H1 (cell line): ENCODE measurements around the gene KCNQ2. TPM values are rescaled to one million over a fixed set of nuclear protein-coding genes. Genes with fewer than 3 reads are reported as not detected.
"Not testable (repeated sequence)": the region's sequence is repeated elsewhere in the genome, so short reads cannot be mapped to it uniquely, and the experiment has no call there.

ENCODE experiments used
- CTCF ChIA-PET: fragments of 300-600 bp; sonication (Branson Sonifier 250); formaldehyde crosslinking; loops from one replicate; lab custom pipeline; 2021; ENCODE audit not compliant: partially characterized antibody; lab: Charles Lee
- POLR2A ChIA-PET: fragments of 300-600 bp; sonication (Branson Sonifier 250); formaldehyde crosslinking; loops from one replicate; lab custom pipeline; 2021; ENCODE audit warnings: inconsistent platforms; ENCODE audit not compliant: partially characterized antibody; lab: Charles Lee
- DNase-seq, 2 experiments: peaks; one replicate each; pipeline versions ENCODE4 v3.0.0 to v3.0.0-alpha.2; 2010 to 2022; ENCODE audit warnings: low spot score in 2 of 2, low read depth in 1 of 2, mixed read lengths in 1 of 2
- FAIRE-seq: peaks from 2 replicates; lab custom pipeline; 2011; peaks lifted over from hg19 to GRCh38; lab: Jason Lieb, UNC
- H2AFZ ChIP-seq: 2 replicates; pipeline ENCODE4 v1.8.1; 2012; ENCODE audit warnings: low read length, inconsistent platforms
- H2AK5ac ChIP-seq: 2 replicates; pipeline ENCODE4 v1.6.1; 2013; ENCODE audit warnings: low read depth, low read length
- H2BK120ac ChIP-seq: replicated peaks from 2 replicates; pipeline ENCODE3; 2013; ENCODE audit warnings: low read depth, low read length, inconsistent platforms
- H2BK12ac ChIP-seq: 2 replicates; pipeline ENCODE4 v1.6.1; 2013; ENCODE audit warnings: low read depth, low read length
- H2BK15ac ChIP-seq: 2 replicates; pipeline ENCODE4 v1.6.1; 2013; ENCODE audit warnings: low read length
- H2BK20ac ChIP-seq: 2 replicates; pipeline ENCODE4 v1.6.1; 2013; ENCODE audit warnings: low read length
- H2BK5ac ChIP-seq: 2 replicates; pipeline ENCODE4 v1.6.1; 2013; ENCODE audit warnings: low read depth, low read length
- H3K14ac ChIP-seq: 2 replicates; pipeline ENCODE4 v1.6.1; 2013; ENCODE audit warnings: inconsistent platforms; ENCODE audit not compliant: insufficient read length
- H3K18ac ChIP-seq: 2 replicates; pipeline ENCODE4 v1.6.1; 2013; ENCODE audit warnings: low read length; ENCODE audit errors: extremely low read depth
- H3K23ac ChIP-seq: 2 replicates; pipeline ENCODE4 v1.6.1; 2013; ENCODE audit warnings: inconsistent platforms; ENCODE audit not compliant: insufficient read length
- H3K23me2 ChIP-seq: 2 replicates; pipeline ENCODE4 v1.6.1; 2013; ENCODE audit warnings: low read depth, low read length
- H3K27ac ChIP-seq: 2 replicates; pipeline ENCODE4 v1.6.1; 2011; ENCODE audit warnings: low read depth, low read length, inconsistent platforms
- H3K27me3 ChIP-seq, 4 experiments: replicated peaks in 1 of 4; 1 replicate in 1 of 4; 2 replicates in 3 of 4; pipeline versions ENCODE4 v1.6.1 to v1.8.1; 2011 to 2013; ENCODE audit warnings: low read length in 3 of 4, mild to moderate bottlenecking in 3 of 4, inconsistent platforms in 2 of 4, mixed read lengths in 2 of 4, moderate library complexity in 1 of 4; ENCODE audit not compliant: control insufficient read depth in 3 of 4, insufficient read depth in 3 of 4; ENCODE audit errors: extremely low read depth in 1 of 4
- H3K36me3 ChIP-seq, 4 experiments: 2 replicates each; pipeline versions ENCODE4 v1.6.1 to v1.8.1; 2011 to 2013; ENCODE audit warnings: mild to moderate bottlenecking in 4 of 4, low read length in 3 of 4, moderate library complexity in 2 of 4, control low read depth in 1 of 4, inconsistent platforms in 1 of 4; ENCODE audit not compliant: insufficient read depth in 4 of 4, control insufficient read depth in 2 of 4
- H3K4ac ChIP-seq: replicated peaks from 2 replicates; pipeline ENCODE3; 2013; ENCODE audit warnings: low read length, low read depth, mixed read lengths, inconsistent platforms; ENCODE audit not compliant: insufficient read length
- H3K4me1 ChIP-seq, 4 experiments: replicated peaks in 1 of 4; 1 replicate in 1 of 4; 2 replicates in 3 of 4; pipeline versions ENCODE4 v1.6.1 to v1.8.1; 2011 to 2013; ENCODE audit warnings: low read length in 3 of 4, inconsistent platforms in 2 of 4, mixed read lengths in 1 of 4; ENCODE audit not compliant: insufficient read depth in 4 of 4, control insufficient read depth in 3 of 4
- H3K4me2 ChIP-seq, 2 experiments: 2 replicates each; pipeline versions ENCODE4 v1.6.1 to v1.8.1; 2011 to 2013; ENCODE audit warnings: low read depth in 2 of 2, low read length in 2 of 2, control low read depth in 1 of 2, inconsistent platforms in 1 of 2, mild to moderate bottlenecking in 1 of 2; ENCODE audit not compliant: insufficient read depth in 1 of 2
- H3K4me3 ChIP-seq, 4 experiments: fragments of 200-600, 300-600 bp in 1 of 4; sonication (generic), shearing (Covaris generic), sonication (Bioruptor Twin) in 1 of 4; 2 replicates each; pipeline versions ENCODE4 v1.5.1 to v1.8.1; 2011 to 2016; ENCODE audit warnings: low read length in 4 of 4, low read depth in 3 of 4, control low read depth in 2 of 4, inconsistent platforms in 2 of 4, mild to moderate bottlenecking in 2 of 4, mixed read lengths in 1 of 4, moderate library complexity in 1 of 4; ENCODE audit not compliant: insufficient read depth in 2 of 4; ENCODE audit errors: extremely low read depth in 1 of 4
- H3K56ac ChIP-seq: replicated peaks from 2 replicates; pipeline ENCODE3; 2013; ENCODE audit warnings: low read depth, mild to moderate bottlenecking, mixed read lengths, low read length, inconsistent platforms; ENCODE audit not compliant: insufficient read length
- H3K79me1 ChIP-seq: 2 replicates; pipeline ENCODE4 v1.6.1; 2013; ENCODE audit warnings: low read depth, low read length, control low read depth
- H3K79me2 ChIP-seq, 2 experiments: 2 replicates each; pipeline versions ENCODE4 v1.6.1 to v1.8.1; 2012 to 2013; ENCODE audit warnings: low read length in 2 of 2, mild to moderate bottlenecking in 2 of 2, inconsistent platforms in 1 of 2; ENCODE audit not compliant: insufficient read depth in 2 of 2, control insufficient read depth in 1 of 2
- H3K9ac ChIP-seq, 4 experiments: replicated peaks in 1 of 4; 1 replicate in 1 of 4; 2 replicates in 3 of 4; pipeline versions ENCODE4 v1.6.1 to v1.8.1; 2011 to 2013; ENCODE audit warnings: low read depth in 3 of 4, low read length in 3 of 4, control low read depth in 2 of 4, mild to moderate bottlenecking in 2 of 4, moderate library complexity in 2 of 4, inconsistent platforms in 1 of 4; ENCODE audit errors: extremely low read depth in 1 of 4
- H3K9me3 ChIP-seq, 2 experiments: 2 replicates each; pipeline versions ENCODE4 v1.6.1 to v1.8.1; 2012 to 2013; ENCODE audit warnings: mild to moderate bottlenecking in 2 of 2, moderate library complexity in 2 of 2, control low read depth in 1 of 2, inconsistent platforms in 1 of 2, low read depth in 1 of 2, low read length in 1 of 2, mixed read lengths in 1 of 2; ENCODE audit not compliant: insufficient read depth in 2 of 2
- H4K20me1 ChIP-seq, 2 experiments: replicated peaks in 1 of 2; 2 replicates each; pipeline versions ENCODE3 to v1.8.1; 2011 to 2013; ENCODE audit warnings: inconsistent platforms in 2 of 2, low read length in 2 of 2, mild to moderate bottlenecking in 1 of 2; ENCODE audit not compliant: insufficient read depth in 2 of 2, control insufficient read depth in 1 of 2
- H4K5ac ChIP-seq: 2 replicates; pipeline ENCODE4 v1.6.1; 2013; ENCODE audit warnings: low read length, low read depth, mixed read lengths, inconsistent platforms; ENCODE audit not compliant: insufficient read length
- H4K8ac ChIP-seq: 2 replicates; pipeline ENCODE4 v1.8.0; 2013; ENCODE audit warnings: mild to moderate bottlenecking, moderate library complexity, low read length, inconsistent platforms; ENCODE audit not compliant: insufficient read depth; ENCODE audit errors: extremely low read depth
- H4K91ac ChIP-seq: replicated peaks from 2 replicates; pipeline ENCODE3; 2013; ENCODE audit warnings: low read length, mixed read lengths, inconsistent platforms; ENCODE audit not compliant: insufficient read length
- WGBS, 2 experiments: shearing (Covaris generic) in 1 of 2; methylation state at CpG; one replicate each; pipeline versions ENCODE4 v1.1.6 to v1.1.7; 2013 to 2015; ENCODE audit warnings: low lambda C conversion rate in 2 of 2, mixed read lengths in 2 of 2, inconsistent platforms in 1 of 2, low coverage in 1 of 2, missing lambda C conversion rate in 1 of 2; ENCODE audit not compliant: insufficient replicate concordance in 2 of 2, insufficient coverage in 1 of 2, insufficient read length in 1 of 2; ENCODE audit errors: extremely low coverage in 1 of 2, missing lambda C conversion rate in 1 of 2; 5-methylcytosine and 5-hydroxymethylcytosine counted together
- polyA plus RNA-seq, 7 experiments: library from polyadenylated mRNA; depleted of rRNA in 3 of 7; stranded (reverse) in 5 of 7; unstranded in 2 of 7; fragments of >200 nt in 5 of 7; fragments of 200-250 nt in 2 of 7; gene quantifications; 1 replicate in 5 of 7; 2 replicates in 1 of 7; 4 replicates in 1 of 7; pipeline versions ENCODE4 v1.2.1 to v1.2.3, GENCODE V29; 2011 to 2013; ENCODE audit warnings: missing spikeins in 2 of 7, mixed read lengths in 2 of 7
- total RNA-seq: library from RNA; stranded (reverse); fragmentation: NEBNext Ultra II Directional; extraction: Animal tissue kit (Norgen Biotek cat#: 25700); gene quantifications from 2 replicates; pipeline ENCODE4 v1.2.1, GENCODE V29; 2021

The KCNQ2 gene
- total and polyA plus RNA-seq, 2 of the 8 experiments (the other 6 are each of a cell fraction or from before 2014, with no cell fraction given): 82.6 to 243 TPM

DNA sequence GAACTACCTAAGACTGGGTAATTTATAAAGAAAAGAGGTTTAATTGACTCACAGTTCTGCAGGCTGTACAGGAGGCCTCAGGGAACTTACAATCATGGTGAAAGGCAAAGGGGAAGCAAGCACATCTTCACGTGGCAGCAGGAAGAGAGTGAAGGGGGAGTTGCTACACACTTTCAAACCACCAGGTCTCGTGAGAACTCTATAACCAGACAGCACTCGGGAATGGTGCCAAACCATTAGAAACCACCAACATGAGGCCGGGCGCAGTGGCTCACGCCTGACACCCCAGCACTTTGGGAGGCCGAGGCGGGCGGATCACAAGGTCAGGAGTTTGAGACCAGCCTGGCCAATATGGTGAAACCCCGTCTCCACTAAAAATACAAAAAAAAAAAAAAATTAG lies 42.1 kb upstream of the KCNQ2 start:
- H4K8ac ChIP-seq, H2BK12ac ChIP-seq, CTCF ChIA-PET, H3K27me3 ChIP-seq, H3K23ac ChIP-seq, H3K79me1 ChIP-seq, H4K91ac ChIP-seq, H4K20me1 ChIP-seq, H3K9ac ChIP-seq, H2AK5ac ChIP-seq, H3K14ac ChIP-seq, H3K4me2 ChIP-seq, DNase-seq, H3K18ac ChIP-seq, H2BK20ac ChIP-seq, H2AFZ ChIP-seq, H2BK15ac ChIP-seq, H3K4me1 ChIP-seq, H2BK5ac ChIP-seq, H2BK120ac ChIP-seq, H3K4me3 ChIP-seq, H3K79me2 ChIP-seq, H3K56ac ChIP-seq, H4K5ac ChIP-seq, H3K4ac ChIP-seq, H3K27ac ChIP-seq, H3K36me3 ChIP-seq, H3K23me2 ChIP-seq, H3K9me3 ChIP-seq, FAIRE-seq: not testable (repeated sequence)
- WGBS, 2 experiments: 90% methylated on average over 9 of the region's 10 CpGs; no CpG with 5 or more reads in 1 of the 2 experiments
- POLR2A ChIA-PET: interaction anchor here (0.6 kb wide), 1 partner anchor 110 kb away, joined by 3 read pairs; no protein-coding TSS in a partner anchor
